Activated CD8-positive, alpha-beta T cell treated with anti-CD3 and anti-CD28 coated beads for 36 hours (primary cell): ENCODE measurements around the gene BZW2. TPM values are rescaled to one million over a fixed set of nuclear protein-coding genes. Genes with fewer than 3 reads are reported as not detected.

ENCODE experiments used
- ATAC-seq: fragments of 200-7000 bp; cut with Tn5 transposase; one replicate; pipeline ENCODE4 v1.10.0; 2021; ENCODE audit warnings: mild to moderate bottlenecking, moderate library complexity
- CTCF ChIA-PET: fragments of 350-600 bp; sonication (Branson Sonifier 250); formaldehyde crosslinking; loops from one replicate; lab custom pipeline; 2021; ENCODE audit warnings: antibody characterized with exemption; lab: Charles Lee
- POLR2A ChIA-PET: fragments of 350-600 bp; sonication (Branson Sonifier 250); formaldehyde crosslinking; loops from one replicate; lab custom pipeline; 2021; ENCODE audit warnings: antibody characterized with exemption; lab: Charles Lee
- DNase-seq: peaks from one replicate; pipeline ENCODE4 v3.0.0-alpha.2; 2020
- H3K27ac Mint-ChIP-seq: one replicate; pipeline ENCODE4 v1.8.0; 2021; ENCODE audit warnings: mild to moderate bottlenecking, mixed read lengths
- H3K27me3 Mint-ChIP-seq: one replicate; pipeline ENCODE4 v1.8.0; 2021; ENCODE audit warnings: mixed read lengths
- H3K36me3 Mint-ChIP-seq: one replicate; pipeline ENCODE4 v1.8.0; 2021; ENCODE audit warnings: low read depth, mixed read lengths
- H3K4me1 Mint-ChIP-seq: one replicate; pipeline ENCODE4 v1.8.0; 2021; ENCODE audit warnings: low read depth, mixed read lengths
- H3K4me3 Mint-ChIP-seq: one replicate; pipeline ENCODE4 v1.8.0; 2021; ENCODE audit warnings: mild to moderate bottlenecking, moderate library complexity, mixed read lengths
- H3K9me3 Mint-ChIP-seq: one replicate; pipeline ENCODE4 v1.8.0; 2021; ENCODE audit warnings: mixed read lengths
- intact Hi-C: fragments of 100-400 bp; cut with micrococcal nuclease; formaldehyde crosslinking; loops from one replicate; pipeline ENCODE4 v1.10.0; 2022
- total RNA-seq, 2 experiments: library from RNA; stranded (reverse); gene quantifications; one replicate each; pipeline ENCODE4 v1.2.3, GENCODE V29; 2021
- TF ChIP-seq, protein P1 (sequence below): fragments of 200-600 bp; IDR thresholded peaks from one replicate; pipeline ENCODE4 v1.8.0; 2022; ENCODE audit warnings: antibody characterized with exemption, mild to moderate bottlenecking

BZW2 gene
- total RNA-seq, 2 experiments from 2014 or later: 120 to 123 TPM

DNA sequence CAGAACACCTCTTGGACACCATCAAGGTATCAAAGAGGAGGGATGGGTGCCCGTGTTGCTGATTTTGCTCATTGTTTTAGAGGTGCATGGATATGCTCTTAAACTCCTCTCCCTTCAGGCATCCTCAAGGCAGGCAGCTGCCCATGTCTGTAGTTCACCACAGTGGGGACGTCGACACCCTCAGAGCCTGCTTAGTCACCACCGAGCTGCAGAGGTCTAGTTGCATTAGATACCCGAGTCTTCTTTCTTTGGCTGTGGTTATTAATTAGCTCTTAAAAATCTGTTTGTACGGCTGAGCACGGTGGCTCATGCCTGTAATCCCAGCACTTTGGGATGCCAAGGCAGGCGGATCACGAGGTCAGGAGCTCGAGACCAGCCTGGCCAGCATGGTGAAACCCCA, 82.8 kb downstream of the BZW2 start:
- Mint-ChIP-seq H3K4me3 (no peak overlapping the region), H3K9me3 (no peaks in the 10 kb centered on the region), H3K27me3 (no peaks in the 10 kb centered on the region), H3K27ac (no peak overlapping the region), H3K4me1 (no peaks in the 10 kb centered on the region), H3K36me3 (peaks cover 4% of the 10 kb centered on the region)
- ATAC-seq (no peak), DNase-seq (no peak)
- ChIA-PET CTCF (no interaction called here), POLR2A (interaction anchor here (1.2 kb wide), 1 partner anchor 14 kb away, joined by 3 read pairs; no protein-coding TSS in a partner anchor)
- intact Hi-C loops: no loop called here
- TF ChIP-seq, protein P1, sequence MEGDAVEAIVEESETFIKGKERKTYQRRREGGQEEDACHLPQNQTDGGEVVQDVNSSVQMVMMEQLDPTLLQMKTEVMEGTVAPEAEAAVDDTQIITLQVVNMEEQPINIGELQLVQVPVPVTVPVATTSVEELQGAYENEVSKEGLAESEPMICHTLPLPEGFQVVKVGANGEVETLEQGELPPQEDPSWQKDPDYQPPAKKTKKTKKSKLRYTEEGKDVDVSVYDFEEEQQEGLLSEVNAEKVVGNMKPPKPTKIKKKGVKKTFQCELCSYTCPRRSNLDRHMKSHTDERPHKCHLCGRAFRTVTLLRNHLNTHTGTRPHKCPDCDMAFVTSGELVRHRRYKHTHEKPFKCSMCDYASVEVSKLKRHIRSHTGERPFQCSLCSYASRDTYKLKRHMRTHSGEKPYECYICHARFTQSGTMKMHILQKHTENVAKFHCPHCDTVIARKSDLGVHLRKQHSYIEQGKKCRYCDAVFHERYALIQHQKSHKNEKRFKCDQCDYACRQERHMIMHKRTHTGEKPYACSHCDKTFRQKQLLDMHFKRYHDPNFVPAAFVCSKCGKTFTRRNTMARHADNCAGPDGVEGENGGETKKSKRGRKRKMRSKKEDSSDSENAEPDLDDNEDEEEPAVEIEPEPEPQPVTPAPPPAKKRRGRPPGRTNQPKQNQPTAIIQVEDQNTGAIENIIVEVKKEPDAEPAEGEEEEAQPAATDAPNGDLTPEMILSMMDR: no peak

DNA sequence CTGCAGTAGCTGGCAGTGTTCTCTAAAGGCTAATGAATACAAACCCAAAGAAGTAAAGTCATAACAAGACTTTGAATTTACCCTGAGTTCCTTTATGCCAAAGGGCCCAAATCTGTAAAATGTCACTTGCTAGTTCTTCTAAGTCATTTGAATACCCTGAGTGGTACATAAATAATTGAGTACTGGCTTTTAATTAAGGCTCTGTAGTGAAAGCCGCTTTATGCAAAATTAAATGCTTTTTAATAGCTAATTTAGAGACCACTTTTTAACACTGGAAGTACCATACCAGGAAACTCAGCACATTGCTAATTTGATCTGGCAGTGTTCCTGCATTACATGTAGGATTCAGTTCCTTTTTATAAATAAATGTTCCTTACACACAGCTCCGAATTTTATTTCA, 83.6 kb downstream of the BZW2 start:
- H3K27me3 Mint-ChIP-seq: no peaks in the 10 kb centered on the region
- no peak overlapping the region for H3K27ac Mint-ChIP-seq
- DNase-seq (no peak), ATAC-seq (no peak)
- H3K36me3 Mint-ChIP-seq: peaks cover 2% of the 10 kb centered on the region
- ChIA-PET CTCF (no interaction called here), POLR2A (no interaction called here)
- no peaks in the 10 kb centered on the region for H3K9me3 Mint-ChIP-seq
- H3K4me3 Mint-ChIP-seq: no peak overlapping the region
- intact Hi-C loops: no loop called here
- no peaks in the 10 kb centered on the region for H3K4me1 Mint-ChIP-seq
- TF ChIP-seq, protein P1: no peak

DNA sequence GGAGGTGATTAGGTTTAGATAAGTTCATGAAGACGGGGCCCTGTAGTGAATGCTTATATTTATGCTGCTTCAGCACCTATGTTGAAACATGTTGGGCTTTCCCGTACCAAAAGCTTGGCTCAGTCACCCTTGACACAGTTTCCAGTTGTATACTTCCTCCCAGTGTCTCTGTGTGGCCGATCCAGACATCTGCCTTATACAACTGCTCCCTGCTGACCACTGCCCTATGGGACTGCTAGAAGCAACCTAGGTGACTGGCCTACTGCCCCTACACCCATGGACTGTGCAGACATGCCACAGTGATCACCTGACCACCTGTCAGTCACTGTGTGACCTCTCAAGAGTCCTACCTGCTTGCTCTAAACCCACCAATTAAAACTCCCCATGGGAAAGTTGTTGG, 85.0 kb downstream of the BZW2 start:
- Mint-ChIP-seq H3K9me3 (no peaks in the 10 kb centered on the region), H3K27me3 (no peaks in the 10 kb centered on the region), H3K4me1 (no peaks in the 10 kb centered on the region), H3K36me3 (peaks cover 2% of the 10 kb centered on the region), H3K27ac (no peak overlapping the region), H3K4me3 (no peak overlapping the region)
- CTCF ChIA-PET: no interaction called here
- TF ChIP-seq, protein P1: no peak
- ATAC-seq (no peak), DNase-seq (no peak)
- POLR2A ChIA-PET: no interaction called here
- intact Hi-C loops: no loop called here

DNA sequence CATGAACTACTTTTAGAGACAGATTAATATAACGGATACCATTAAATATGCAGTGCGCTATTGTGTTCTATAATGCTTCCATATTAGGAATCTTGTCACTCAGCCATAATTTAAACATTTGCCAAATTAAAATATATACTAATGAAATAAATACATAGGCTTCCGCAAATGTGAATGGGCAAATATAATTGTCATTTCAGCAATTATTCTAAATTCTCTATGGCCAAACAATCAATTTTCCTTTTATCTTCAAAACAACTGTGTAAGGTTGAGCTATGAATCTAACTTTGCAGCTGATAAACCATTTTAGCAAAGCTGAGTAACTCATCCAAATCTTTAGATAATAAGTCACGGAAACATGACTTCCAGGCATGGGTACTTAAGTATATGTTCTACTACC, 86.8 kb downstream of the BZW2 start:
- Mint-ChIP-seq H3K4me3 (no peak overlapping the region), H3K27ac (no peak overlapping the region), H3K36me3 (peaks cover 2% of the 10 kb centered on the region), H3K27me3 (no peaks in the 10 kb centered on the region), H3K9me3 (no peaks in the 10 kb centered on the region), H3K4me1 (no peaks in the 10 kb centered on the region)
- ATAC-seq (no peak), DNase-seq (no peak)
- POLR2A ChIA-PET: no interaction called here
- TF ChIP-seq, protein P1: no peak
- intact Hi-C loops: no loop called here
- CTCF ChIA-PET: no interaction called here

DNA sequence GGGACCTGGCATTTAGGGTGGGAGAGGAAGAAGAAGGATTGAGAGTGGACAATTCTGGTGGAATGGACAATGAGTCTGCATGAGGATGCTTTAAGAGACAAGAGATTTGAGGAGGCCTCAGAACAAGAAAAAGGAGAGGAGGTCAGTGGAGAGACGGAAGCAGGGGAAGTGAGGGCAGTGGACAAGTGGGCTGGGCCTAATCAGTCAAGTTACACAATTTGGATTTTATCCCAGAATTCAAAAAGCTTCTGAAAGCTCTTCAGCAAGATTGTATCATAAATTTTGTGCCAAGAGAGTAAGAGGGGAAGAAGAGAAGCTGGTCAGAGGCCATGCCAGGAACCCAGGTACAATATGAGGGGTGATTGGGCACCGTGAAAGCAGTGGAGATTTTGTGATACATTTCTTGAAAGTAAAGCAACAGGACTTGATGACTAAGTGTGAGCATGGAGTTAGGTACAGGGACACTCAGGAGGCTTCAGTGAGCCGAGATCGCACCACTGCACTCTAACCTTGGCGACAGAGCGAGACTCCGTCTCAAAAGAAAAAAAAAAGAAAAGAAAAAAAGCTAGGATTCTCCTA, 88.3 kb downstream of the BZW2 start:
- intact Hi-C loops: no loop called here
- POLR2A ChIA-PET: no interaction called here
- no peak overlapping the region for H3K27ac Mint-ChIP-seq

More for the DNA sequence above, 88.3 kb downstream of the BZW2 start:
- ATAC-seq (no peak), DNase-seq (no peak)
- CTCF ChIA-PET: no interaction called here
- no peak overlapping the region for H3K4me3 Mint-ChIP-seq
- H3K27me3 Mint-ChIP-seq: no peaks in the 10 kb centered on the region
- no peaks in the 10 kb centered on the region for H3K9me3 Mint-ChIP-seq
- H3K4me1 Mint-ChIP-seq: no peaks in the 10 kb centered on the region
- no peaks in the 10 kb centered on the region for H3K36me3 Mint-ChIP-seq
- TF ChIP-seq, protein P1: no peak
